GM19238 (cell line): Measurements from ENCODE around the gene DHRS12.

Experiments used
- DNase-seq: peaks from one replicate; pipeline ENCODE4 v3.0.0; 2011; ENCODE audit warnings: low spot score; ENCODE audit not compliant: insufficient read length

DHRS12 gene

DNA sequence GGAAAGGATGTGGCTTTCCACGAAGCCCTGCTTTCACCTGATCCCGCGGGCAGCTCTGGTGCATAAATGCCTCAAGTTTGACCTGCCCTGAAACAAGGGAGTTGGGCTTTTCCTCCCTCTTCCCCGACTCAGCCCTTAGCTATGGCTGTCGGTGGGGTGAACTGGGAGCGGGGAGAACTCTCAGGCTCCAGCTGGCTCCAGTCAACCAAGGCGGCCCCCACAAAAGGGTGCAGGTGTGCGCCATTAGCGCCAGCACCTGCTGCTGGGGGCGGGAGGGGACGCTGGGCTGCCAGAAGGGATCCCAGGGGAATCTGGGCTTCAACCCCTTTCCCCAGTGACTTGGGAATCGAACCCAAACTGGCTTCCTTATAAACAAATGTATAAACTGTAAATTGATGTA is 7.1 kb upstream of the DHRS12 start:
- no peak for DNase-seq

GRCh38 chr13:51808811-51809210 is 4.8 kb upstream of the DHRS12 start:
- no peak for DNase-seq

DNA sequence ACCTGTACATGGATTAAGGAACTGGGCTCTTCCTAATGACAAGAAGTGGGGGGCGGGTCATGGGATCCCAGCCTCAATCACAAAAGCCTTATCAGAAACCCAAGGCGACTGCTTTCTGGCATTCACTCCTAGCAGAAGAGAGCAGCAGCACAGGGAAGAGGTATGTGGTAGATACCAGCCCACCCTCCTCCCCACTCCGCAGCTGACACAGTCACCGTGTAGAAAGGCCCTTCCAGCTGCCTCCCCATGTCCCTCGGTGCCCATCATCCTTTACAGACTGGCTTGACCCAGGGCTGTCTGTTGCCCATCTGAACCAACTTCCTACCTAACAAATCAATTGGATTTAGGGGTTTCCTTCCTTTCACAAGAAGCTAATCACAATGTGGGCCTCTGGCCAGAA is 3.1 kb upstream of the DHRS12 start:
- no peak for DNase-seq

DNA sequence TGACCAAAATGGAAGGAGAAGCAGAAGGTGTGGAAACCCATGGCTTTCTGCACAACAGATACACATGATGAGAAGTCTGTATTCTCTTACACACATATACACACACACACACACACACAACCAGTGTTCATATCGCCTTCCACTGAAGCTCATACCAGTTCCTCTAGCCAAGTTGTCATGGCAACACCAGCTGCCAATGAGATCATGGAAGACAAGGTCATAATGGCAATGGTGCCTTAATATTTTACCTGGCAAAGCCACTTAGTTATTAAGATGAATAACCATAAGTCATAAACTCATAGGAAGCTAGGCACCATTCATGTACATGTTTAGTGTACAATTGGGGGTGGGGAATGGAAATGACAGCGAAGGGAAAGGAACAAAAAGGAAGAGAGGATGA is 2.6 kb upstream of the DHRS12 start:
- no peak for DNase-seq

DNA sequence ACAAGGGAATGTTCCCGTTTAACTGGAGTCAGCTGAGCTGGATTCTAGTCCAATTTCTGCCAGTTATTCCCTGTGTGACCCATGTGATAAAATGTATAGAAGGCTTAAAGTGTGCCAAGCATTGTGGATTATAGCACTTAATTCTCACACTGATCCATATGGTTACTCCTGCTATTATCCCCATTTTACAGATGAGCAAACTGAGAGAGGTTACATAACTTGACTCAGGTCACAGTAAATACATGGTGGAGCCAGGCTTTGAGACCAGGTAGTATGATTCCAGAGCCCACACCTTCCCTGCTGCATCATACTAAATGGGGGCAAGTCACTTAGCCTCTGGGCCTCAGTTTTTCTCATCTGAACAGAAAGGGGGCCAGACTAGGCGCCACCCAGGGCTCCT is 2.0 kb upstream of the DHRS12 start:
- no peak for DNase-seq

GRCh38 chr13:51805313-51805712 is 1.4 kb upstream of the DHRS12 start:
- DNase-seq, result no peak

- DNase-seq, result no peak
These were observed 571 bp upstream of the DHRS12 start for GRCh38 chr13:51804295-51805172.

GRCh38 chr13:51802631-51803418 is 1.1 kb downstream of the DHRS12 start:
- no peak for DNase-seq

DNA sequence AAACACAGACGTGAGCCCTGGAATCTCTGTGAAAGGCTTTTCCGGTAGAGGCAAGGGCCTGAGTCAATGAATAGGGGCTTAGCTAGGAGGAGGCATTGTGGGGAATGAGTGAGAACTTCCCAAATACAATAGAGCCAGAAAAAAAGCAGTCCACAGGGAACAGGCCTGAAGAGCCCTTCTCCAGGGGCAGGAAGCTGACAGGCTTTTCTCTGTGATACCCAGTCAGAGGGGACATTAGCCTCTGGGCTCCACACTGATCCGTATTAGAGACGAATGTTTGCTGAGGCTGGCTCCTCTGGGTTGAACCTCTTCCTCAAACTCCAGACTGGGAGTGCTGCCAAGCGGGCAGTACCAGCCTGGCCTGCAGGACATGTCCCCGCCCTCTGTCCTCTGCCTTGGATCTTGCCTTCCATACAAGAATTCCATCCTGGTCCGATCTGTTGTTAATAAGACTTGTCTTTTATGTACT is 2.3 kb downstream of the DHRS12 start:
- no peak for DNase-seq

DNA sequence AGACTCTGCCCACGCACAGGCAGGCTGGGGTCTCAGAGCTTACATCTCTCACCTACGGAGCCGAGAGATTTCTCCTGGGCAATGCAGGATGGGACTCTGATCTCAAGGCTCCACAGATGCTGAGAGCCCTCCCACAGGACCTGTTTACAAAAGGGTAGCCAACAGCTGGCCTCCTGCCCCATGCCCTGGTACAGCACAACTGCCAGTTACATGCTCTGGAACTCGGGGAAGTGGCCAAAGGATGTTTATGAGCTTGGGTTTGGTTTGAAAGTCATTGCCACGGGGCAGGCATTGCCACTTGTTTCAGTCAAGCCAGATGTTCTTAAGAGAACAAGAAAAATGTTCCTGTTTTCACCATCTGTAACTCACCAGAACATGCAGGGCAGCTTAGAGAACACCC is 3.5 kb downstream of the DHRS12 start:
- no peak for DNase-seq

DNA sequence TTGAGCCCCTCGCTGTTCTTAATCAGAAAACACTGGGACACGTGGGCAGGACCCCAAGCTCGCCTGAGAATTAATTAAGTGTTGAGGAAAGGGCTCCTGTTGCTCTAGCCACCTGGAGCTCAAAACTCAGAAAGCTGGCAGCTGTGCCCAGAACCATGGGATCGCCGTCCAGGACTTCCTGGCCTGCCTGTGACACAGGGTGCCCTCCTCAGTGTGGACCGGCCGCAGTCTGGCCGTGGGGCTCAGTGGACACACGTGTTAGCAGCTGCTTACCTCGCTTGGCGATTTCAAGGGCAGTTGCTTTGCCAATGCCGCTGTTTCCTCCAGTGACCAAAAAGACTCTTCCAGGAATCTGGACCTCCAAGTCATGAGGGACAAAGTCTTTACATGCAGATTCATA is 4.7 kb downstream of the DHRS12 start:
- DNase-seq, result no peak

DNA sequence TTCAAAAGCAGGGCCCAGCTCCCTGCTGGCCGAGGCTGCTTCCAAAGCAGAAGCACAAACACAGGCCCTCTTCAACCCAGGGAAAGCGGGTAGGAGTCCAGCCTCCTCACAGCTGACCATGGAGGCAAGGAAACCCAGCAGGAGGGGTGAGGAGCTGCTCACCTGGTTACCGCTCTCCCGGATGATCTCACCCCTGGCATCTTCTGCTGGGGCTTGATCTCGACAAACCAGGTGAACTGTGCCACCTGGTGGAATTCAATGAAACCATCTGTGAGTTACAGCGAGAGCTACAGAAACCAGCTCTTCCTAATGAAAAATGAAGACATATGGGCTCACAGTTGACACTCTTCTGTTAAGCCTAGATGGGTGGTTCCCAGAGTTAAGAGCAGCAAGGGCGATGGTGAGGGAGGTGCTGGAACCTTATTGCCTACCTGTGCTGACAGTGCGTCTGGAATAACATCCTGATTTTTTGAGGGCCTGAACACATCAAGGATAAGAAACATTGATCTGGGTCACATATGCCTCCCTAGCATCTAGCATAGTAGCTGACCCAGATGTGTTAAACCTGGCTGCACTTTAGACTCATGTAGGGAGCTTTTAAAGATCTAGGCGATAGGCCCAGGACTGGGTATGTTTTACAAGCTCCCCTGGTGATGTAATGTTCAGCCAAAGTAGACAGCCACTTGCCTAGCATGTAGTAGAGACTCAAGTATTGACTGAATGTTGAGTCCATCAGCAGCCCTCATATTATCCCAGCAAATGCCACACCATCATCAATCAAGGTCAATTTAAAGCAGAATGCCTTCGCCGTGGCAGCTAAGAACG is 6.1 kb downstream of the DHRS12 start:
- peak; percentile 37 for DNase-seq

DNA sequence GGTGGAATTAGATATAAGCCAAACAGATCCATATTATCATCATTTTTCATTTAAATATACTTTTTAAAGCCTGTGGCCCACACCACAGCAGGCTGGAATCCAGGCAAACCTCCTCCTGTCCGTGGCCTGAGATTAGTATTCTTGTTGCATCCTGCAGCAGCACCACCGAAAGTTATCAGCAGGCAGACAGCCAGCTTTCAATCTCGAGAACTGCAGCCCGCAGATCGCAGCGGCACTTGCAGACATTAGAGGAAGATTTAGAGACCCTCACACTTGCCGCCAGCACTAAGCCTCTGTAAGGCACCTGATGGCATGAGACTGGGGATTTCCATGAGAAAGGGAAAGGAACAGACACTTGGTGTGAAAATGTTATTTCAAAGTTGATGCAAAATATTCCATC is 7.4 kb downstream of the DHRS12 start:
- no peak for DNase-seq

- no peak for DNase-seq
These were observed 8.5 kb downstream of the DHRS12 start for GRCh38 chr13:51795419-51795818.

DNA sequence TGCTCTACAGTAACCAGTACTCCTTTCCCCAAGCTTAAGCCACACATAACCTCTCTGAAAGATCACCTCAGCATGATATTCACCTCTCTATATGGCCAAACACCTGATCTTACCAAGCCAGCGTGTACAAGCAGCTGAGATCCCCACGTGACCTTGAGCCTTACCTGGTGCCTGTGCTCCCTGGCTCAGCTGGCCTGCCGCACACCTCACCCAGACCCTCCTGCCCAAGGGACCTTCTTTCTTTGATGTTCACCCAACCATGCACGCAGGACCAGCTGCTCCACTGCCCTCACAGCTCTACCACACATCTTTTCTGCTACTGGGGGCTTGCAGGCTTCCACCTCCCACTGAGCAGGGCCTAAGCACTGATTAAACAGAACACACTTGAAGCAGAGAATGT is 9.0 kb downstream of the DHRS12 start:
- no peak for DNase-seq

- DNase-seq, result no peak
These were observed 10.2 kb downstream of the DHRS12 start for GRCh38 chr13:51793570-51794271.

- DNase-seq, result no peak
These were observed 17.3 kb downstream of the DHRS12 start for GRCh38 chr13:51786425-51787265.

DNA sequence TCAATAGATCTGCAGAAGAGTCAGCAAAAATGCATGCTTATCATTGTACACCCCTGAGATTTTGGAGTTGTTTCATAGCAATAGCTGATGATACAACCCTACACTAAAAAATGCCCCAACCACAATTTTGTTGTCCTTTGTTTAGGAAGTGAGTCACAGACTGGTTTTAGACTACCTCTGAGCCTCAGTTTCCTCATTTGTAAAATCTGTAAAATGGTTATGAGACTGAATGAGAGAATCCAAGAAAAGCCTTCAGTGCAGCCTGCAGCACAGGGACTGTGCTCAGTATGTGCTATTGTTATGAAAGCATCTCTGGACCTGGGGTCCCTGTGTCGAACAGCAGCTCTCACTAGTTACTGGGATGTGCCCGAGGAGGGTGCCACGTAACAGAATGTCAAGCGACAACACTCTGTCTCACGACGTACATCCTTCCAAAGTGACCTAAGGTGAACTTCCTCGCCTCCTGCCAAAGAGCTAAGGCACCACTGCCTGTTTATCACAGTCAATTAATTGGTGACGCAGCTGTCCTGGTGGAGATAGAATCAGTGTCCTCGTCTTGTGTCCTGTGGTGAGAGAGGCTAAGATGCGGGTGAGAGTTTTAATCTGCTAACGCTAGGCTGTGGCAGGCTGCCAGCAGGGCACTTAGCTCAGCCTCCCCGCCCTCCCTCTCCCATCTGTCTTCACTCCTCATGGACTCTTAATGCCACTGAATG is 18.1 kb downstream of the DHRS12 start:
- DNase-seq, result no peak

- DNase-seq, result no peak
These were observed 19.9 kb downstream of the DHRS12 start for GRCh38 chr13:51784097-51784496.
